Measurements from ENCODE around the gene BUB1B.

BUB1B gene

DNA sequence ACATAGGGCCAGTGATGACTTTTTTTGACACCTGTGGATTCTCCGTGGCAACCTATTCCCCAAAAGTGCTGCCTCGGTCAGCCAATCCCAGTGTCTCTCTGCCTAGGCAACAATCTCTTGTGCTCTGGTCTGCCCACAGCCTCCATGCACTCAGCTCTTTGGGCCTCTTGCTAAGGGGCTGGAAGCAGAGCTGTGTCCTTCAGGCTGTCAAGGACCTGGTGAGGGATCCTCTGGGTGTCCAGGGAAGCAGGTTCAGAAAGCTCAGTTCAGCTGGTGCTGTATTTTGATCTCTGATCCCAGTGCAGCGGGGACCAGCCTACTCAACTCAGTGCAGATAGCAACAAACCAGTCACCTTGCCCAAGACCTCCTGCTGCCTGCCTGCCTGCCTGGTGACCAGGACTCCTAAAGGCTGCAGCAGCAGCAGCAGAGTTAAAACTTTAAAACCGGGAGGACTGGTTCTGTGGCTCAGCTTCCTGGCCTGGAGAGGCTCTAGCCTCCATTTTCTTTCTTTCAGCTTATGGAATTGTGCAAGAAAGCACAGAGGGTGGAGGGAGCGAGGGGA, 84.2 kb downstream of the BUB1B start:
- DNase-seq (ENCODE audit: low read depth): no peak
- no peak for TF ChIP-seq CTCF (conservative IDR thresholded peaks at IDR 0.05; ENCODE audit: low read depth, low read length)

DNA sequence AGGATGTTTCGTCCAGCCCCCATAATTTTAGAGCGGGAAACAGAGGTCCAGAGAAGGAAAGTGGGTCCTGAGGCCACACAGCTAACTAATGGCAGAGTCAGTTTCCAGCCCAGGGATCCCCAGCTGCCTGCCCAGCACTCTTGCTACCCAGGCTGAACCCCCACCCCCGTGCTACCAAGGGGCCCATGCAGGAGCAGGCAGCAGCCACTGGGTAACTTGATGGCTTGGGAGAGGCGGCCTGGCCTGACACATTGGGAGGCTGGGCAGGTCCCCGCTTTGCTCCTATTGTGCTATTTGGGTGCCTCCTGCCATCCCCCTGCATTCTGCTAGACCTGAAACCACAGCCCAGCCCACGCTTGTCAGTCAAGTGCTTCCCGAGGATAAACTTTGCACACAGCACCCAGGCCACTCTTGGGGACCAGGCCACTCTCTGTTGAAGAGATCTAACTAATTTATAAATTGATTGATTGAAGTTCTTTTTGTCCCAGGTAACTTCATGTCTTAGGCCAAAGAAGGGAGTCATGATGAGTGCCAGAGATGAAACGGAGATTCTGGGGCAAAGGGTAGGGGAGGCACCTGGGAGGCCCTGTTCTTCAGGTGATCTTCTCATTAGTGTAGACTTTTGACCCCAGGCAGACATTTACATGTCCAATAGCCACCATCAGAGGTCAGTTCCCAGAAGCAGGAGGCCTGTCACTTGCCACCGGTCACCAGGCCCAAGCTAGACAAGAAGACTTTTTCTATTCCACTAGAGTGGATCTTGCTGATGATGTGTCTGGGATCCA, 85.0 kb downstream of the BUB1B start:
- DNase-seq (ENCODE audit: low read depth): no peak
- TF ChIP-seq CTCF (conservative IDR thresholded peaks at IDR 0.05; ENCODE audit: low read depth, low read length): no peak
- H3K4me3 ChIP-seq (ENCODE audit: low read length): no peak overlapping the region

More for the DNA sequence above, 84.2 kb downstream of the BUB1B start:
- H3K4me3 ChIP-seq (ENCODE audit: low read length): no peak overlapping the region

- H3K4me3 ChIP-seq (ENCODE audit: low read length): no peak overlapping the region
- DNase-seq (ENCODE audit: low read depth): no peak
- no peak for TF ChIP-seq CTCF (conservative IDR thresholded peaks at IDR 0.05; ENCODE audit: low read depth, low read length)
These were observed 85.8 kb downstream of the BUB1B start for GRCh38 chr15:40246496-40247280.

DNA sequence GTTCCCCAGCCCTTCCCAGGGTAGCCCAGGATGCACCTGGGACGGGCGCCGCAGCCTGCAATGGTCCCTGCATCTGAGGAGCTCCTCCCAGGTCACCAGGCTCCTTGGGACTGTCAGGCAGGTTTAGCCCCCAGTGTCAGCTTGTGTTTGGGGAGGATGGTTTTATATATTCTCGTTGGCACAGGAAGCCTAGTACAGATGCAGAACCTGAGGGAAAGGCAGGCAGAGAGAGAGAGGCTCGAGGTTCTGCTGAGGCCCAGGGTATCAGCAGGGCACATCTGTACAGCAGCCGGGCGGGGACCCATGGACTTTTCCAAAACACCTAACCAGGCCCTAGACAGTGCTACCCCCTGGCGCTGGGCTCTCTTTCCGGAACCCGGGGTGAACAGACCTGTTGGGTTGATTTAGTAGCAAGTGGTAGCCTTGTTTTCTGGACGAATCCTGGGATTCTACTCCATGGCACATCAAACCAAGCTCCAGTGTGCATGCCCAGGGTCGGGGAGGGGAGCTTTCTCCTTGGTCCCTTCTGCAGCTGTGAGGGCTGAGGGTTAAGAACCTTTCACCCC, 86.6 kb downstream of the BUB1B start:
- TF ChIP-seq CTCF (conservative IDR thresholded peaks at IDR 0.05; ENCODE audit: low read depth, low read length): no peak
- DNase-seq (ENCODE audit: low read depth): no peak
- H3K4me3 ChIP-seq (ENCODE audit: low read length): no peak overlapping the region

GRCh38 chr15:40248006-40248783, 87.3 kb downstream of the BUB1B start:
- TF ChIP-seq CTCF (conservative IDR thresholded peaks at IDR 0.05; ENCODE audit: low read depth, low read length): no peak
- no peak for DNase-seq (ENCODE audit: low read depth)
- no peak overlapping the region for H3K4me3 ChIP-seq (ENCODE audit: low read length)

DNA sequence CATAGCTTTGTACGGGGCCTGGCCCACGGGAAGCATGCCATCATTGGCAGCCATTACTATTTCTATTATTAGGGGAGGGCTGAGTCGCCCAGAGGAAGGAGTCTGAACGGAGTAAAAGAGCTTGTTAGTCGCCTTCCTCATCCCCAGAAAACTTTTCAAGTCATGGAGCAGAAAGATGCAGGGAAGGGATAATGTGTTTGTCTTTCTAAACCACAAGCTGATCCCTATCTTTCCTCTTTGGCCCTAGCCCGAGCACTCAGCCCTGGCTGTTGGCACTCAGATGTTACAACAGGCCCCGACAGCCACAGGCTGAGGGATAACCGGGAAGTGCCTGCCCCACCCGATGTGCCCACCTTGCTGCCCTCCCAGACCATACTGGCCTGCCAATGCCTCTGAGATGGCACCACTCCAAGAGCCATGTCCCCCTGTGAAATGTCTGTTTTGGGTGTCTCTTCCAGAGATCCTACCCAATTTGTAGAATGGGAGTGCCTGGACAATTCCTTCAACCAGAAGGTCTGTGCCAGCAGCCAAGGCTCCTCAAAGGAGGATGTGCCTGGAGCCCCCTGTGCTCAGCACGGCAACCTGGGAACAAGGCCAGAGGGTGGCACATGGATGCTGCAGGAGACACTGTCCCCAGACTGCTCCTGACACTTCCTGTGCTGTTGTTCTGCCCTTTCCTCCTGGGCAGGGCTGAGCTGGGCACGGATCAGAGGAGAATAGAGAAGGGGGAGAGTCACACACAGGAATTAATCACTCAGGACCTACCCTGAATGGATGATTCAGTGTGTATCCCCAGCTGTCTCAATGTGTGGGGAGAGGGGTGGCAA, 88.8 kb downstream of the BUB1B start:
- H3K4me3 ChIP-seq (ENCODE audit: low read length): no peak overlapping the region
- no peak for TF ChIP-seq CTCF (conservative IDR thresholded peaks at IDR 0.05; ENCODE audit: low read depth, low read length)
- DNase-seq (ENCODE audit: low read depth): no peak

Data from retinal pigment epithelial cell (primary cell).